HG03521 (cell line): ENCODE measurements around the gene USP12.
"Not testable (repeated sequence)": the region's sequence is repeated elsewhere in the genome, so short reads cannot be mapped to it uniquely, and the experiment has no call there.

ENCODE experiments used
- ATAC-seq: cut with Tn5 transposase; IDR thresholded peaks from one replicate; pipeline ENCODE4 v1.9.1; 2021; ENCODE audit warnings: mild to moderate bottlenecking, moderate library complexity; ENCODE audit not compliant: unreplicated experiment

Gene USP12, protein sequence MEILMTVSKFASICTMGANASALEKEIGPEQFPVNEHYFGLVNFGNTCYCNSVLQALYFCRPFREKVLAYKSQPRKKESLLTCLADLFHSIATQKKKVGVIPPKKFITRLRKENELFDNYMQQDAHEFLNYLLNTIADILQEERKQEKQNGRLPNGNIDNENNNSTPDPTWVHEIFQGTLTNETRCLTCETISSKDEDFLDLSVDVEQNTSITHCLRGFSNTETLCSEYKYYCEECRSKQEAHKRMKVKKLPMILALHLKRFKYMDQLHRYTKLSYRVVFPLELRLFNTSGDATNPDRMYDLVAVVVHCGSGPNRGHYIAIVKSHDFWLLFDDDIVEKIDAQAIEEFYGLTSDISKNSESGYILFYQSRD

DNA sequence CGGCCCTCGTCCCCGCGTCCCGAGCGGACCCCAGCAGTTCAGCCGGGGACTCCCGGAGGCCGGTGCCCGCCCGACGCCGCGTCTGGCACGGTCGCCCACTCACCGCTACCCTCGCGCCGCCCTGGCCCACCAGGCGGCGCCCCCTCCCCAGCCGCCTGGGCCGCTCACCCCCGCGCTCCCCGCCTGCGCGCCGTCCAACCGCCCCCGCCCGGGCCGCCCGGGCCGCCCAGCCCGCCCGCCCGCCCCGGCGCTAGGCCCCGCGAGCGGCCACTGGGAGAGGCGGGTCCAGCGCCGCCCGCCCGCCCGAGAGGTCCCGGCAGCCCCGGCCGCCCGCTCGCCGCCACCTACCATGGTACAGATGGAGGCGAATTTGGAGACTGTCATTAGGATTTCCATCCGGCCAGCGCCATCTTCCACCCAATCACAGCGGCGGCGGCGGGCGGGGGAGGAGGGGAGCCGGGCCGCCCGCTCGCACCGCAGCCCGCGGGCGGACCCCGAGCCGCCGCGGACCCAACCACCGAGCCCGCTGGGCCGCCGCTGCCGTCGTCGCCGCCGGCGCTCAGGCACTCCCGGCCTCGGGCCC is at the start of gene USP12:
Gene USP12 (minus strand): TSS at position 568 of the 583 bp plus-strand sequence. CDS start 172 bp downstream, at position 396.
- ATAC-seq = peak; percentile 17

DNA sequence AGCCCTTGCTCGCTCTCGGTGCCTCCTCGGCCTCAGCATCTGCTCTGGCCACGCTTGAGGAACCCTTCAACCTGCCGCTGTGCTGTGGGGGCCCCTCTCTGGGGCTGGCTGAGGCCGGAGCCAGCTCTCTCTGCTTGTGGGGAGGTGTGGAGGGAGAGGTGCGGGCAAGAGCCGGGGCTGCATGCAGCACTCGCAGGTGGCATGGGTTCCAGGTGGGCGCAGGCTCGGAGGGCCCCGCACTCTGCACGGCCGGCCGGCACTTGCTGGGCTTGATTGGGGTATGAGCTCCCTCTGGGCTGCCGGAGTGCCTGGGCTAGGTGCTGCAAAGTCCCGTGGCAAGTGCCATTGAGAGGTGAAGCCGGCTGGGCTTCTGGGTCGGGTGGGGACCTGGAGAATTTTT is 48.0 kb upstream of the USP12 start:
- ATAC-seq = no peak

DNA sequence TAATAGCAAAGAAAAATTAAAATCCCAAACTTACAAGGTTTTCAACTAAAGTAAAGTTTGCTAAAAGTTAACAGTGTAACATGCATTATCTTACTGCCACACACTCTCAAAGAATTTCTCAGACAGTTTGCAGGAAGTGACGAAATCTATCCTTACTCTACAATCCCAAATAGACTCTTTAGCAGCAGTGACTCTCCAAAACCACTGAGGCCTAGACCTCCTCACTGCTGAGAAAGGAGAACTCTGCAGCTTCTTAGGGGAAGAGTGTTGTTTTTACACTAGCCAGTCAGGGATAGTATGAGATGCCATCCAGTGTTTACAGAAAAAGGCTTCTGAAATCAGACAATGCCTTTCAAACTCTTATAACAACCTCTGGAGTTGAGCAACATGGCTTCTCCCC is 47.2 kb upstream of the USP12 start:
- ATAC-seq = not testable (repeated sequence)

DNA sequence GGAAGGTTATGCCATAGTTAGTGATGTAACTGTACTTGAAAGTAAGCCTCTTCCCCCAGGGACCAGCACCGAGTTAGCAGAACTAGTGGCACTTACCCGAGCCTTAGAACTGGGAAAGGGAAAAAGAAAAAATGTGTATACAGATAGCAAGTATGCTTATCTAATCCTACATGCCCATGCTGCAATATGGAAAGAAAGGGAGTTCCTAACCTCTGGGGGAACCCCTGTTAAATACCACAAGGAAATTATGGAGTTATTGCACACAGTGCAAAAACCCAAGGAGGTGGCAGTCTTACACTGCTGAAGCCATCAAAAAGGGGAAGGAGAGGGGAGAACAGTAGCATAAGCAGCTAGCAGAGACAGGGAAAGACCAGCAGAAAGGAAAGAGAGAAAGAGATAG is 46.2 kb upstream of the USP12 start:
- not testable (repeated sequence) for ATAC-seq

DNA sequence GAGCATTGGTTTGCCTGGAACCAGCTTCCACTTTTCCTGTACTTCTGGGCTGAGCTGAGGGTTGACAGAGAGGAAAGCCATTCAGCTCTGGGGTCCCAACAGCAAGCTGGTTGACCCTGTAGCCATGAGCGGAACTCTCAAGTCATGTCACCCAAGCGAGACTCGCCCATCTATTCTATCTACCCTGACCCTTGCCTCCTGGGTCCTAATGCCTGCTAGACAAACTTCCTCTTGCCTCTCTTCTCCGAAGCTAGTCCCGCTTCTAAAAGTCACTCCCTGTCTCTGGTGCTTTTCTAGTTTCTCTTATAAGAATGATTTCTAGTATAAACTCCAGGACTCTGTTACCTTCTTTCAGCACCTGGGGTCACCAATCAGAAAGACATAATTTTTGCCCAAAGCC is 41.8 kb upstream of the USP12 start:
- not testable (repeated sequence) for ATAC-seq

DNA sequence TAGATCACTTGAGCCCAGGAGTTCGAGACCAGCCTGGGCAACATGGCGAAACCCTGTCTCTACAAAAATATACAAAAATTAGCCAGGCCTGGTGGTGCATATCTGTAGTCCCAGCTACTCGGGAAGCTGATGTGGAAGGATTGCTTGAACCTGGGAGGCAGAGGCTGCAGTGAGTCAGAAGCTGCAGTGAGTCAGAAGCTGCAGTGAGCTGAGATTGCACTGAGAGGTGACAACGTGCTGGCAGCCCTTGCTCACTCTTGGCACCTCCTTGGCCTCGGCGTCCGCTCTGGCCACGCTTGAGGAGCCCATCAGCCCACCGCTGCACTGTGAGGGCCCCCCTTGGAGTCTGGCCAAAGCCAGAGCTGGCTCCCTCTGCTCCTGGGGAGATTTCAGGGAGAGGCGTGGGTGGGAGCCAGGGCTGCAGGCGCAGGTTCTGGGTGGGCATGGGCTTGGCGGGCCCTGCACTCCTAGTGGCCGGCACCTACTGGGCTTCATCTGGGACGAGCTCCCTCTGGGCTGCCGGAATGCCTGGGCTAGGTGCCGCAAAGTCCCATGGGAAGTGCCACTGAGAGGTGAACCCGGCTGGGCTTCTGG is 40.3 kb upstream of the USP12 start:
- no peak for ATAC-seq

DNA sequence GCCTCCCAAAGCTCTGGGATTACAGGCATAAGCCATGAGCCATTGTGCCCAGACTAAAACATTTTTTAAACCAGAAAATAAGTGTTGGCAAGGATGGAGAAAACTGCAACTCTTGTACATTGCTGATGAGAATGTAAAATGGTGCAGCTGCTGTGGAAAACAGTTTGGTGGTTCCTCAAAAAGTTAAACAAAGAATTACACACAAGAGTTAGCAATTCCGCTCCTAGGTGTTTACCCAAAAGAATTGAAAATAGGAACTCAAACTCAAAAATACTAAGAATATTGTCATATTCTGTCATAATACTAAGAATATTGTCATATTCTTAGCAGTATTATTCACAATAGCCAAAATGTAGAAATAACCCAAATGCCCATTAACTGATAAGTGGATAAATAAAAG is 39.7 kb upstream of the USP12 start:
- ATAC-seq = no peak

DNA sequence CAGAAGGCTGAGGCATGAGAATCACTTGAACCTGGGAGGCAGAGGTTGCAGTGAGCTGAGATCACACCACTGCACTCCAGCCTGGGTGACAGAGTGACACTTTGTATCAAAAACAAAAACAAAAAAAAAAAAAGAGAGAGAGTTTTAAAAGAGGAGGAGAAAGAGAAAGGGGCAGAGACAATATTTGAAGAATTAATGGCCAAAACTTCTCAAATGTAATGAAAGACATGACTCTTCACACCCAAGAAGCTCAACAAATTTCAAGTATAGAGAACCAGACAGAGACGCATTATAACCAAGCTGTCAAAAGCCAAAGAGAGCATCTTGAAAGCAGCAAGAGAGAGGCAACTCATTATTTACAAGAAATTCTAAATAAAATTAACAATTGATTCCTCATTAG is 36.9 kb upstream of the USP12 start:
- ATAC-seq = no peak

DNA sequence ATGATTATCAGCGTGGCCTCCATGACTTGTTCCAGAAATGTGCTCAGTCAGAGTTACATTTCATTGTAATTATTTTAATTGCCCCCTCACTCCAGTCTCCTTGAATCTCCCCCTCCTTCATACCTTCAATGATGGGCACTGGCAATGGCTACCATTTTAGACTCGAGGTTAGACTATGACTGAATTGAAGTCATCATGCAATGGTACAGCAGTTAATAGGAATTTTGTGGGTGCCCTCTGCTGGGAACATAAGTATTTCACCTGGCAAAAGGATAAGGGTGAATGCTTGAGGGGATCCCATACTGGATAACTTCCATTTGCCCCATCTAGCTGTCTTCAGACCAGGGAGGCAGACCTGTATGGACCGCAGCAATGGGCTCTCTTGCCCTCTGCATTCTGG is 32.2 kb upstream of the USP12 start:
- ATAC-seq = no peak

DNA sequence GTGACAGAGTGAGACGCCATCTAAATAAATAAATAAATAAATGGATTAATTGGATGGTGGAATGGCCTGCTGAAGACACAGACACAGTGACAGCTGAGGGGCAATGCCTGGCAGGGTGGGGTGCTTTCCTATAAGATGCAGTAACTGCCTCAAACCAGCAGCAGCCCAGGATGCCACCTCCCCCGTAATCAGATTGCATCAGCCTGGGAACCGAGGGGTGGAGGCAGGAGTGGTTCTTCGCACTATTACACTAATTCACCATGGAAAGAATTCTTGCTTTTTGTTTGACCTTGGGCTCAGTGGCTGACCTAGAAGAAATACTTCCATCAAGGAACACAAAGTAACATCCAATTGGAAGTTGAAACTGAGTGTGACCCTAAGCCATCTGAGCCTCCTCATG is 31.6 kb upstream of the USP12 start:
- no peak for ATAC-seq

DNA sequence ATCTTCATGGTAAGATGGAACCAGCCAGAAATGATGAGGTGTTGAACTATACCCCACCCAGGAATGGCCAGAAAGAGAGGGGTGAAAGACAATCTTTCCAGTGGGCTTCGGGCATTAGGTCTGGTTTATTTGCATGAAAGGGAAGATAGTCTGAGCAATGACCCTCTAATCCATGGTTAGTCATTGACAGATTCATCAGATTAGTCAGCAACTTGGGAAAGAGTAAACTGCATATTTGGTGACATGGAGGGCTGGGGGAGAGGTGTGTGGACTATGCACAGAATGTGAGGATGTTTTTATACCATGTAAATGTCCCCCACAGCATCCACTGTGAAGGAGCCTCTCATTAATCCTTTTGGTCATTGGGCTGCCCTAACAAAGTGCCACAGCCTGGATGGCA is 30.1 kb upstream of the USP12 start:
- ATAC-seq = no peak

DNA sequence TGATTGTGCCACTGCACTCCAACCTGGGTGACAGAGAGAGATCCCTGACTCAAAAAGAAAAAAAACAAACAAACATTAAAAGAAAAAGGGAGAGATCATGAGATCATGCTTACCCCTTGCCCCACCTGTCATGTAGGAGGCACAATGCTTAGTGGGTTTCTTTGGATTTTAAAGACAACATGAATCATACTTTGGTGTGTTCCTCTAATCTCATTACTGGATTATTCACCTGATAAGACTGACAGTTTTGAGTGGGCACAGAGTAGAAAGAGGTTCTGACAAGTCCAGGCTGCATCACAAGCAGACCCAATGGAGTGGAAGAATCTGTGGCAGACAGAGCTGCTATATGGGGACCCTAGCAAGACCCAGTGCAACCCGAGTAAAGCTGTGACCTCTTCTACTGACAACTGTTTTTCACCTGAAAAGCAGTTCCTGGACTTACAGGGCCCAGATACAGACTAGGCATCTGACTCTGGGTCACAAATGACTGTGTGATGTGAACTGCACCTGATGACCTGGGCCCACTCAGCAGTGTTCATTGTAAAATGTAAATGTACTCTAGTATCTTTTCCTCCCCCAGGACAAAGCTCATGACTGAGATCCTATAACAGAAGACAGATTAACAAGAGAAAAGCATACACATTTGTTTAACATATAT is 28.9 kb upstream of the USP12 start:
- no peak for ATAC-seq

DNA sequence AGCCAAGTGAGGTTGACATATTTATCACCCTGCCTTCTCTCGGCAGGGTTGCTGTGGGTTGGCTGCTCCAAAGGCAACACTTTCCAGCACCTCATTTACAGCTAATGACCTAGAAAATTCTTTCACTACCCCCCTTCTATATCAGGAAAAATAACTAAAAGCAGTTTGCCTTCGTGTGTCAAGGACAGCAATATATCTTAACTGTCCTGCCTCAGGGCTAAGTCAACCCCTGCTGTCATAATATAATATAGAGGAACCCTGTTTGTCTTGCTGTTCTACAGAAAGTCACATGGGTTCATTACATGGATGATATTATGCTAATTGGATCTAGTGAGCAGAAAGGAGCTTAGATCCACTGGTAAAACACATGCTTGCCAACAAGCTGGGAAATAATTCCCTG is 28.1 kb upstream of the USP12 start:
- no peak for ATAC-seq

DNA sequence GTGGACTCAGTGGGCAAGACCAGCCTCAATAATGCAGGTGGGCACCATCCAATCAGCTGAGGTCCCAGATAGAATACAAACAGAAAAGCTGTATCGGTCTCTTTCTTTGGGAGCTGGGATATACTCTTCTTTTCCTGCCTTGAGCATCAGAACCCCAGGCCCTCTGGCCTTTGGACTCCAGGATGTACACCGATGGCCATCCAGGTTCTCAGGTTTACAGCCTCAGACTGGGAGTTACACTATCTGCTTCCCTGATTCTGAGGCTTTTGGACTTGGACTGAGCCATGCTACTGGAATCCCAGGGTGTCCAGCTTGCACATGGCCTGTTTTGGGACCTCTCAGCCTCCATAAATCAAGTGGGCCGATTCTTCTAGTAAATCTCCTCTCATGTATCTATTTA is 27.6 kb upstream of the USP12 start:
- ATAC-seq = no peak

DNA sequence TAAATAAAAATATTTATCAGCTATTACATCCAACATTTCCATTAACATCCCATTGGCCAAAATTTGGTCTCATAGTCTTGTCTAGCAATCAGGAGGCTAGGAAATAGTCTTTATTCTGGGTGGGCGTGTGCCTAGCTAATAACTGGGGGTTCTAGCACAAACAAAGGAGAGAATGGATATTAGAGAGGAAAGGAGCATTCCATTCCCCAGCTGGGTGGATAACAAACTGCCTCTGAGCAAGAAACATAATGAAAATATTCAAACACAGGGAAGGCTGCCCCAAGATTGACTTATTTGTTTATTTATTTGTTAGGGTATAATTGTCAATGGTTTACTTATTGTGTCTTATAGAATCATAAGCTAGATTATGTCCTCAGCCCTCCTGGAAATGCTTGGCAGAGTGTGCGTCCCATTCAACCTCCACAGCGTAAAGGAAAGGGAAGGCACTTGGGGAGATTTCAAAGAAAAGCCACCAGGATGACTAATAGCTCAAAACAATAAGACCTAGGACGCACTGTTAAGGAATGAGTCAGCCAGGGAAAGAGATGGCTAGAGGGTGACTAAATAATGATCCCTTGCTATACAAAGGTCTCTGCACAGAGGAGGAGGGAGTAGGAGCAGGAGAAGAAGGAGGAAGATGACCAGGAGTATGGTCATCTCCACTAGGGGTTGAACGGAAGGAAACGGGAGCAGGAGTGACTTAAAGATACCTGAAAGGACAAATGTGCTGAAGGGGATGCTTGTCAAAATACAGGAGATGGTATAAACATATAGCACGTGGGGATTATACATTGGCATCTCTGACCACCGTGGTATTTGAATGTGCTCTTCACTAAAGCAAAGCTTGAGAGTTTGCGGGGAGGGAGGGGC is 23.5 kb upstream of the USP12 start:
- ATAC-seq = no peak

DNA sequence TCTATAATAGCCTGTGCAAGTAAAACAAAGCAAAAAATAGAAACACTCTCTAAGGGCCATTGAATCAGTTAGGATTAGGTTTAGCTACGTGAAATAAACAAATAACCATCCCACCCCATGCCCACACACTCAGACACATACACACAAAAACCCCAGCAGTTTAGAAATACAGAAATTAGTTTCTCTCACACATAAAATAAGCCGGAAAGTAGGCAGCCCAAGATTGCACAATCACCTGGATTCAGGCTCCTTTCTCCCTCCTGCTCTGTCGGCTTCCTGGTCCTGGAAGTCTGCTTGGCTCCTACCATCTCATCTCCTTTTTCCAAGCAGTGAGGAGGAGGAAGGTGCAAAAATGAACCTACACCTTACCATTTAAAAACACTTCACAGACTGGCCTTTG is 22.6 kb upstream of the USP12 start:
- no peak for ATAC-seq

DNA sequence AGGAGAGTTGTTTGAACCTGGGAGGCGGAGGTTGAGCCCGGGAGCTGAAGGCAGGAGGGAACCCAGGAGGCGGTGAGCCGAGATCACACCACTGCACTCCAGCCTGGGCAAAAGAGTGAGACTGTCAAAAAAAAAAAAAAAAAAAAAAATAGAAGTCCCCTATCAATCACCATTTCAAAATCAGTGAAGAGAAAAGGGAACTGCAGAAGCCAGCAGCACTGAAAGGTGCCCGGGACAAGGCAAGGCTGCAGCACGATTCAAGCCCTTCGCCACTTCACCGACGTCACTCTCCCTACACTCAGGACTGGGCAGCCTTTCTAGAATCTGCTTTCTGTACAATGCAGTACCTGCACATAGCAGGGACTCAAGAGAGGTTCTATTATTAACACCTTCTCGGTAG is 21.9 kb upstream of the USP12 start:
- ATAC-seq = no peak

DNA sequence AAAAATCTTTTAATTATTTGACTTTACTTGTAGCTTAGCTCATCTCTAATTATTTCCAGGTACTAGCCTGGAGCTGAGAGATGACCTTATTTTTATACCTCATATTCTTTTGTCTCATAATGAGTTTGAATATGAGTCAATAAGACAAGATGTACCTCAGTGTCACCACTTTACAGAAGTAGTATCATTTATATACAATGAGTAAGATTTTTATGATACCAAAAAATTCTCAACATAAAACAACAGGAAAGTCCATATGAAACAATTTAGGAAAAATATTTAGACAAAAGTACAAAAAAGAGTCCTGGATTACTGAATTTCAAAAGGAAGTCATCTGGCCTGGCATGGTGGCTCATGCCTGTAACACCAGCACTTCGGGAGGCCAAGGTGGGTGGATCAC is 21.4 kb upstream of the USP12 start:
- no peak for ATAC-seq

DNA sequence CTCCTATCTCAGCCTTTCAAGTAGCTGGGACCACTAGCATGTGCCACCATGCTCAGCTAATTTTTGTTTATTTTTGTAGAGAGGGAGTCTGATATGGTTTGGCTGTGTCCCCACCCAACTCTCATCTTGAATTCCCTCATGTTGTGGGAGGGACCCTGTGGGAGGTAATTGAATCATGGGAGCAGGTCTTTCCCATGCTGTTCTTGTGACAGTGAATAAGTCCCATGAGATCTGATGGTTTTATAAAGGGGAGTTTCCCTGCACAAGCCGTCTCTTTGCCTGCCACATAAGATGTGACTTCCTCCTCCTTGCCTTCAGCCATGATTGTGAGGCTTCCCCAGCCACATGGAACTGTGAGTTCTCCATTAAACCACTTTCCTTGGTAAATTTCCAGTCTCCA is 20.8 kb upstream of the USP12 start:
- not testable (repeated sequence) for ATAC-seq

DNA sequence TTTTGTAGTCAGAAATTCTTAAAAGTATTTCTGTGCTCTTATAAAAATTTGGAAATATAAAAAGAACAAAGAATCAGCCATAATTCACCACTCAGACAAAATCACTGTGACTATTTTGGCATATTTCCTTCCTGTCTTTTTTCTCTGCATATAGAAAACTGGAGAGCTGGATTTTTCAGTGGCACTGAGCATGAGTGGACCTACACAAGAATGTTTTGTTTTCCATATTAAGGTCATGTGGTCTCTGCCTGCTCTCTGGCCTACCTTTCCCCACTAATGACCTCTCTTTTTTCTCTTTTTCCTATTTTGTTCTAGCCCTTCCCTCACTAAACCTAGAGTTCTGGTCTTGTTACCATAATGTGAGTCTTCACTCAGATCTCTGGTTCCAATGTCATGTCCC is 17.6 kb upstream of the USP12 start:
- ATAC-seq = no peak

DNA sequence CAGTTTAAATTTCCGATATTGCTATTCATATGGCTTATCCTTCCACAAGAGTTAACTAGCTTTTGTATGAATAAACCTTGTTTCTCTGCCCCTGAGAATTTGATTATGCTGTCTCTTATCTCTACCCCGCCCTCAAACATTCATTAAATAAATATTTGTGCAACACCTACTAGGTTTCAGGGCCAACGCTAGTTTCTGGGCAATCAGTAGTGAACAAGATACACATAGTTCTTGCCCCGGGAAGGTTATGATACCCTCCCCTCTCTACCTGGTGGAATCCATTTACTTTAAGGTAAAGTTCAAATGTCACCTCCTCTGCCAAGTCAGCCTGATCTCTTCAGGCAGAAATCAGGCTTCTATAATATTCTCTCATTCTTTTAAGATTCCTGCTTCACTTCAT is 16.6 kb upstream of the USP12 start:
- ATAC-seq = no peak
